Measurements from ENCODE around the gene GSAP.

DNA sequence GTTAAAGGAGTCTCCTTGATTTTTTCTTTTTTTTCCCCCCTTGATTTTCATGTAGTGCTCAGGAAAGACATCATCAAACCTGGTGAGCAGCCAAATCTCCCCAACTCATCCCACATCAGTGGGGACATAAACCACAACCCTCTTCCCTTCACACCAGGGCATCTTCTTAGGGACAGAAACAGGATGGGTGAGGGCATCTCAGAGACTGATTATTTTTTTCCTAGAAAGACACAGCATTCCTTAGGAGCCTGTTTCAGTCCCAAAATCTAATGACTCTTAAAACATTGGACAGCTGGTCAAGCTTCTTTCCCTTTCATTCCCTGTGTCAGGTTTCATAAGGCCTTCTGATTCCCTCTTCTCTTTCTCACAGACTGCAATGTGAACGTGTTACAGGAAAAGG is 31.5 kb upstream of the GSAP start:
- TF ChIP-seq, protein P1, sequence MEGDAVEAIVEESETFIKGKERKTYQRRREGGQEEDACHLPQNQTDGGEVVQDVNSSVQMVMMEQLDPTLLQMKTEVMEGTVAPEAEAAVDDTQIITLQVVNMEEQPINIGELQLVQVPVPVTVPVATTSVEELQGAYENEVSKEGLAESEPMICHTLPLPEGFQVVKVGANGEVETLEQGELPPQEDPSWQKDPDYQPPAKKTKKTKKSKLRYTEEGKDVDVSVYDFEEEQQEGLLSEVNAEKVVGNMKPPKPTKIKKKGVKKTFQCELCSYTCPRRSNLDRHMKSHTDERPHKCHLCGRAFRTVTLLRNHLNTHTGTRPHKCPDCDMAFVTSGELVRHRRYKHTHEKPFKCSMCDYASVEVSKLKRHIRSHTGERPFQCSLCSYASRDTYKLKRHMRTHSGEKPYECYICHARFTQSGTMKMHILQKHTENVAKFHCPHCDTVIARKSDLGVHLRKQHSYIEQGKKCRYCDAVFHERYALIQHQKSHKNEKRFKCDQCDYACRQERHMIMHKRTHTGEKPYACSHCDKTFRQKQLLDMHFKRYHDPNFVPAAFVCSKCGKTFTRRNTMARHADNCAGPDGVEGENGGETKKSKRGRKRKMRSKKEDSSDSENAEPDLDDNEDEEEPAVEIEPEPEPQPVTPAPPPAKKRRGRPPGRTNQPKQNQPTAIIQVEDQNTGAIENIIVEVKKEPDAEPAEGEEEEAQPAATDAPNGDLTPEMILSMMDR (IDR thresholded peaks at IDR 0.05): no peak
- no peak for TF ChIP-seq POLR2A (IDR thresholded peaks at IDR 0.05)
- TF ChIP-seq POLR2AphosphoS5 (IDR thresholded peaks at IDR 0.05): no peak
